CD4-positive, alpha-beta T cell treated with Interferon gamma for 1 hour (primary cell): ENCODE results near the gene POLD4.
"Not testable (repeated sequence)": the region's sequence is repeated elsewhere in the genome, so short reads cannot be mapped to it uniquely, and the experiment has no call there.

ENCODE experiments used
- DNase-seq: peaks from one replicate; pipeline ENCODE4 v3.0.0-alpha.2; 2020

Gene POLD4

DNA sequence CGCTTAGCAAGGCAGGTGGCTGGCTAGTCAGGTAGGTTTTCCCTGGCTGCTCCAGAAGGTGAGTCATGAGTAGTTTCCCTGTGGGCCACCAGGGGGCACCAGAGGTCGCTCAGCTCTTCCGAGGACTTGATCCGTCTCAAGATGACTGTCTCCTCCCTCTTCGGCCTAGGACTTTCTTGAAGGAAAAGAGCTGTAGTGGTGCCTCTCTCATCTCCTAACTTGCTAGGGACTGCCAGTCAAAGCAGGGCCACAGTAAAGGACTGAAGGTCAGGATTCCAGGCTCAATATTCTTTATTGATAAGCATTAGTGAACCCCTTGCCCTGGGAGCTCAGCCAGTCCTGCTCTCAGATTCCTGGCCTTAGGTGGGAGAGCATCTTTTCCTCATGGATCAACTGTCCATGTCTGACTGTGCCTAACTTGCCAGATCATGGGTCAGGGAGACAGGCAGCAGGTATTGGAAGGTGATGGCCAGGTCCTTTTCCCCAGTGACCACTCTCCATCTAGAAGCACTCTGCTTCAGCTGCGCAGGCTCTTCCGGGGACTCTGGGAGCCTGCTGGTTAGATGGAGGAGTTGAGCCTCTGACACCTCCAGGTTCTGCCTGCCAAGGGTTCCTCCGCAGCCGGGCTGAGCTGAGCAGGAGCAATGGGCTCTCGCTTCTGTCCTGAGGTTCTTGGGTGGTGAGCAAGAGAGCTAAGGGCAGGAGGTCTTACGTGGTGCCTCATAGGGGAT is 1.9 kb downstream of the POLD4 start:
- DNase-seq = peak; percentile 67

GRCh38 chr11:67349928-67350465 is 3.3 kb downstream of the POLD4 start:
- DNase-seq = no peak

GRCh38 chr11:67349457-67349856 is 3.9 kb downstream of the POLD4 start:
- no peak for DNase-seq

DNA sequence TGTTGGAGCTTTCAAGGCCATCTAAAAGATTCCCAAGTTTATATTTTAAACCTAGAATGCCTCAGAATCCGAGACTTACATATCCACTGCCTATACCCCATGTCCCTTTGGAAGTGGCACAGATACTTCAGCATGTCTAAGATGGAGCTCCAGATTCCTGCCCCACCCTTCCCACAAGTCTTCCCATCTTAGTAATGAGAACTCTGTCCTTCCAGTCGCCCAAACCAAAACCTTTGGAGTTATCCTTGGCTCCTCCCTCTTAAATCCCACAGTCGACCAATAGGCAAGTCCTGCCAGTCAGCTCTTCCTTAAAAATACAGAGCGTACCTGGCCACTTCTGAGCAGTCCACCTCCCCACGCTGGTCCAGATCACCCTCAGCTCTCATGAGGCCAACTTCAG is 4.3 kb downstream of the POLD4 start:
- no peak for DNase-seq

GRCh38 chr11:67347964-67348749 is 5.2 kb downstream of the POLD4 start:
- DNase-seq = no peak

DNA sequence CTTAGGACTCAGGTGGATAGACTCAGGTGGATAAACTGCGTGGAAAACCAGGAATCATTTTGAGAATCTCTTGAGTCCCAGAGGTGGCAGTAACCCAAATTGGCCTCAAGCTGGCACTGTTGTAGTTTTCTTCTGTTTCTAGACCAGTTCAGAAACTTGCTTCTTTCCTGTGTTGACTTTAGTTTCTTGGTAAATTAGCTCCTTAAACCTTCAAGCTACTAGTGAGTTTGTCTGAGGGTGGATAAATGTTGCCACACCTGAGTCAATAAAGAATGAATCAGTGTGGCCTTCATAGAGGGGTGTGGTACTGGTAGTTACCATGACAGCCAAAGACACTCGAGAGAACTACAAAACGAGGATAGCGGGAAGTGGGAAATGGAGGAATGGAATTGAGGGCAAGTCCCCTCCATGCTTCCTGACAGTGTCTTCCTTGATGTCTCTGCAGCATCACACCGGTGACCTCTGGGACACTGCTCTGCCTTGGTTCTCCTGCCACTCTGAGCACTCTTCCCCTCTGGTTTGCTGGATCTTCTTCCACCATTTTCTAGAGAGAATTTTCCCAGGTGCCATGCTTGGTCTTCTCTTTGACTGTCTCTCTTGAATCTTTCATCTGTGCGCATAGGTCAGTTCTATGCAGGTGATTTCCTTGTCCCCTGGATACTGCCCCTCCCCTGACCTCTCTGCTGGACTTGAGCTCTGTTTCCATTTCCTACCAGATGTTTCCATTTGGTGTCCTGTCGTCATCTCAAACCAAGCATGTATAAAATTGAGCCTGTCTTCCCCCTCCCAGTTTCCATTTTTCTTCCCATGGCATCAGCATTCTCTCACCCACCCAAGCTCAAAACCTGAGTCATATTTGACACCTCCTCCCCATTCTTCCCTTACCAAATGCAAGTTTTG is 7.2 kb downstream of the POLD4 start:
- DNase-seq = no peak

- DNase-seq = no peak
Measured at GRCh38 chr11:67345247-67345919, 8.0 kb downstream of the POLD4 start.

- DNase-seq = peak; percentile 23
Measured at GRCh38 chr11:67344264-67344663, 9.1 kb downstream of the POLD4 start.

DNA sequence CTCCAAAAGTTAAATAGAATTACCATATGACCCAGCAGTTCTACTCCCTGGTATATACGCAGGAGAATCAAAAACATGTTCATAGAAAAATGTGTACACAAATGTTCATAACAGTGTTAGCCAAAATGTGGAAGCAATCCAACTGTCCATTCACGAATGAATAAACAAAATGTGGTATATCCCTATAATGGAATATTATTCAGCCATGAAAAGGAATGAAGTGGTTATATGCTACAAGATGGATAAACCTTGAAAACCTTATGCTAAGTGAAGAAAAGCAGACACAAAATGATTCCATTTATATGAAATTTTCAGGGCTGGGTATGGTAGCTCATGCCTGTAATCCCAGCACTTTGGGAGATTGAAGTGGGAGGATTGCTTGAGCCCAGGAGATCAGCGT is 16.1 kb downstream of the POLD4 start:
- DNase-seq = no peak

DNA sequence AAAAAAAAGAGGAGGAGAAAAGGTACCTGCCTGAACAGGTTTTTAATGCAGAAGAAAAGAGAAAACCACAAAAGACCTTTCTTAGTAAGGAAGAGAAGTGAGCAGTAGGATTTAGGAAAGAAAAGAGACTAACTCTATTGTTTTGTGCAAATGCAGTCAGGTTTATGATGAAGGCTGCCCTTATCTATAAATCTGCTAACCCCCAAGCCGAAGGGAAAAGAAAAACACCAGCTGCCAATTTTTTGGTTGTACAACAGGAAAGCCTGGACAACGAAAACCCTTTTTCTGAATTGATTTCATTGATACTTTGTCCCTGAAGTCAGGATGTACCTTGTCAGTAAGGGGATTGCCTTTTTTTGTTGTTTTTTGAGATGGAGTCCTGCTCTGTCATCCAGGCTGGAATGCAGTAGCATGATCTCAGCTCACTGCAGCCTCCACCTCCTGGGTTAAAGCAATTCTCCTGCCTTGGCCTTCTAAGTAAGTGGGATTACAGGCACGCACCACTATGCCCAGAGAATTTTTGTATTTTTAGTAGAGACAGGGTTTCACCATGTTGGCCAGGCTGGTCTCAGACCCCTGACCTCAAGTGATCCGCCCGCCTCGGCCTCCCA is 21.2 kb downstream of the POLD4 start:
- DNase-seq = no peak

DNA sequence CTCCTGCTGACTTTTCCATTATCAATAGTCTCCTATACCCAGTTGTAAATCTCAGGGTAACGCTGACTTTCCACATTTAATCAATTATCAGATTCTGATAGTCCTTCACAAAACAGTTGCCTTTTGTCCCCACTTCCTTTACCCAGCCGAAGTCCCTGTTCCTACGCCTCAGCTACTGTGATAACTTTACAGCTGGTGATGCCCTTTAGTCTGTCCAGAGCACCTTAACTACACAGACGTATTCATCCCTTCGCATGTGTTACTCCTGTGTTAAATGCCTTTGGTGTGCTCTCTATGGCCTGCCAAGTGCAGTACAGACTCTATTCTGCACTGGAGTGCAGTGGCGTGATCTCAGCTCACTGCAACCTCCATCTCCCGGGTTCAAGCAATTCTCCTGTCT is 29.8 kb downstream of the POLD4 start:
- DNase-seq = no peak

DNA sequence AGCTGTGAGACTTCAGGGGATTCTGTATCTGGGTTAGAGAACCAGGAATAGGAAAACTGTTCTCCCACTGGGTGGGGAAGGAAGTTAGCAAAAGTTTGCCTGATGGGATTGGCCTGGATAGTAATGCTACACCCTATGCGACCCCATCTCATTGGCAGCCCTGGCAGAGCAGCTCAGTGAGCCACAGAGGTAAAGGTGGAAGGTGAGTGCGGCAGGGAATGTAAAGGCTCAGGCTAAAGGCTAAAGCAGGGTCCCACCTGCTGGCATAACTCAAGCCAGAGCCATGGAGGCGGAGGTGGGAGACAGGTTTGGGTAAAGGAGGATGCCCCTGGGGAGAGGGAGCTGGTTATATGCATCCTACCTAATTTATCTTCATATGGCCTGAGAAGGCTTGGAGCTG is 31.3 kb downstream of the POLD4 start:
- no peak for DNase-seq

DNA sequence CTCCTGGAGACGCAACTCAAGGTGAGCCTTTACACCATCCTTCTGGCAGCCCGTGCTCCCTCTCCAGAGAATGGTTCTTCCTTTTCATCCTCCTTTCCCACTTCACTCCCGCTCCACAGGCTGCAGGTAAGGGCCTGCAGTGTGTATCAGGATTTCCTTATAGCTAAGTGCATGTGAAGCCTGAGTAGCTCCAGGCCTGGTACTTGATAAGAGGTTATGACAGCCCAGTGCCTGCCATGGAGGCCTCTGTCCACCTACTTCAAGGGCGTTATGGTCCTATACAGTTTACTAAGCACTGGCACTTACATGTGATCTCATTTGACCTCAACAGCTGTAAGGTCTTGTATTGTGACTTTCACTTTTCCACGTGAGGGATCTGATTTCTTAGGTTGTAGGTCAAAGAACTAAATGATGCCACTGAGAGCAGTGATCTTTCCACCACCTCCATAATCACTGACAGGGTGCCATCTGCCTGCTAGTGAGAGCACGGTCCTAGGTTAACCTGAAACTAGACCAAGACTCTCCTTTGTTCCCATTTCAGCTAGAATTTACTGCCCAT is 32.0 kb downstream of the POLD4 start:
- no peak for DNase-seq

GRCh38 chr11:67320691-67321090 is 32.7 kb downstream of the POLD4 start:
- DNase-seq = no peak

GRCh38 chr11:67320011-67320410 is 33.3 kb downstream of the POLD4 start:
- DNase-seq = no peak

GRCh38 chr11:67318876-67319275 is 34.5 kb downstream of the POLD4 start:
- not testable (repeated sequence) for DNase-seq

- no peak for DNase-seq
Measured at GRCh38 chr11:67317888-67318555, 35.3 kb downstream of the POLD4 start.

- DNase-seq = peak; percentile 96
Measured at GRCh38 chr11:67317205-67317887, 36.0 kb downstream of the POLD4 start.

DNA sequence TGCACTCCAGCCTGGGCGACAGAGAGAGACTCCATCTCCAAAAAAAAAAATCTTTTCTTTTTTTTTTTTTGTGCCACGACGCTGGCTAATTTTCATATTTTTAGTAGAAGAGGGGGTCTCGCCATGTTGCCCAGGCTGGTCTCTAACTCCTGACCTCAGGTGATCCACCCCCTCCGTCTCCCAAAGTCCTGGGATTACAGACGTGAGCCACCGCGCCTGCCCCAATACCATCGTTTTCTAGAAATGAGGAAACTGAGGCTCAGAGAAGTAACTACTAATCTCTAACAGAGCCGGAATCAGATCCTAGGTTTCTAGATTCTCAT is 36.5 kb downstream of the POLD4 start:
- no peak for DNase-seq

DNA sequence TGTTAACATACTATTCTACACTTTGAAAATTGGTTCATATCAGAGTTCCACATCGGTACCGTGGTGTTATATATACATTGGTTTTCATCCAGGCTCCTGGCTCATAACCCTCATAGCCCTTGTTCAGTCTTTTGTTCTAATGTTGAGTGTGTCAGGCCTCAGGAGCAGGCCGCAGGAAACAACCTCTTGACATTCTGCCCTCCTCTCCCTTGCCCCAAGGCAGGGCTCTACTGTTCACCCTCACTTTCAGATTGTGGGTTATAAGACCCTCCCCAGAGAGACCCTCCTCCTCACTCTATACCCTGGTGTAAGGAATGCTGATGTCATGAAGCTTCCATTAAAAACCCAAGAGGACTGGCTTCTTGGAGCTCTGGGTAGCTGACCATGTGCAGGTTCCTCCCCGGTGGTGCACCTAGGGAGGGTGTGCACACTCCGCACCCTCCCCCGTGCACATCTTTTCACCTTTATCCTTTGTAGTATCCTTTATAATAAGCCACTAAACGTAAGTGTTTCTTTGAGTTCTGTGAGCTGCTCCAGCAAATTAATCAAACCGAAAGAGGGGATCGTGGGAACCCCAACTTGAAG is 37.9 kb downstream of the POLD4 start:
- no peak for DNase-seq
